Pancreas (tissue), 10 donors: ENCODE measurements around the gene MTRFR. TPM values are rescaled to one million over a fixed set of nuclear protein-coding genes. Genes with fewer than 3 reads are reported as not detected.

Experiments
- ATAC-seq, 4 donors: fragments of 200-7000 bp; cut with Tn5 transposase; one replicate each; pipeline versions ENCODE4 v1.8.0 to v1.9.1; 2020; ENCODE audit warnings: mild to moderate bottlenecking in 4 of 4, moderate library complexity in 4 of 4
- DNase-seq, 6 donors: peaks; one replicate each; pipeline ENCODE4 v3.0.0-alpha.2; 2020
- FAIRE-seq: peaks from 2 replicates; lab custom pipeline; 2012; peaks lifted over from hg19 to GRCh38; lab: Jason Lieb, UNC
- H3K27ac ChIP-seq, 4 donors: fragments of 200-600 bp; sonication (generic); 1 replicate in 3 of 4; 2 replicates in 1 of 4; pipeline versions ENCODE4 v1.5.0 to v1.8.0; 2020
- H3K27me3 ChIP-seq, 4 donors: fragments of 200-600 bp; one replicate each; pipeline ENCODE4 v1.8.0; 2021
- H3K36me3 ChIP-seq, 3 donors: fragments of 200-600 bp; sonication (generic) in 1 of 3; one replicate each; pipeline versions ENCODE4 v1.5.0 to v1.8.0; 2020 to 2021
- H3K4me1 ChIP-seq, 3 donors: fragments of 200-600 bp; one replicate each; pipeline ENCODE4 v1.8.0; 2021
- H3K4me3 ChIP-seq, 4 donors: fragments of 200-600 bp; sonication (generic) in 2 of 4; one replicate each; pipeline versions ENCODE4 v1.5.0 to v1.8.0; 2020 to 2021
- H3K9me3 ChIP-seq, 4 donors: fragments of 200-600 bp; one replicate each; pipeline ENCODE4 v1.8.0; 2021
- WGBS, 2 donors: extraction: QIAGEN DNeasy Blood & Tissue Kit; methylation state at CpG; one replicate each; pipeline ENCODE4 v1.1.7; 2013; 5-methylcytosine and 5-hydroxymethylcytosine counted together
- intact Hi-C, 3 donors: fragments of 100-400 bp; cut with DNase I; formaldehyde crosslinking; loops; one replicate each; pipeline versions ENCODE4 v1.11.1 to v1.14.2; 2022
- polyA plus RNA-seq, 2 donors: library from polyadenylated mRNA; stranded (reverse); fragments of 200-250 nt; gene quantifications; one replicate each; pipeline ENCODE4 v1.2.3, GENCODE V29; 2013
- total RNA-seq, 6 donors: library from RNA; stranded (reverse); fragmentation: NEBNext Ultra II Directional in 4 of 6; extraction: Animal tissue kit (Norgen Biotek cat#: 25700) in 4 of 6; gene quantifications; one replicate each; pipeline versions ENCODE4 v1.2.1 to v1.2.4, GENCODE V29; 2021 to 2023
- TF ChIP-seq, protein P1 (sequence below), 4 donors: fragments of 200-600 bp; sonication (generic) in 3 of 4; IDR thresholded peaks; one replicate each; pipeline versions ENCODE4 v1.5.0 to v1.8.0; 2021; ENCODE audit warnings: antibody characterized with exemption in 4 of 4
- donor health status: healthy with polysubstance abuse.
- donor health status: DM: no; HTN: no; CAD: no; lungs with moderate emphysema.
- donor health status: DM: no; HTN: no; CAD: no.
- donor health status: control.
- donor health status: control.
- donor health status: Bipolar disorder and iron deficiency.
- donor health status: DM: yes; HTN: yes; CAD: no.
- donor health status: DM: no; HTN: no; CAD: no.
- donor health status: DM: no; HTN: no; CAD: no.
- donor health status: DM: yes; HTN: yes; CAD: no.

Gene MTRFR
- total and polyA plus RNA-seq, 8 donors, result 2.9 to 8.4 (median 4.4) TPM

DNA sequence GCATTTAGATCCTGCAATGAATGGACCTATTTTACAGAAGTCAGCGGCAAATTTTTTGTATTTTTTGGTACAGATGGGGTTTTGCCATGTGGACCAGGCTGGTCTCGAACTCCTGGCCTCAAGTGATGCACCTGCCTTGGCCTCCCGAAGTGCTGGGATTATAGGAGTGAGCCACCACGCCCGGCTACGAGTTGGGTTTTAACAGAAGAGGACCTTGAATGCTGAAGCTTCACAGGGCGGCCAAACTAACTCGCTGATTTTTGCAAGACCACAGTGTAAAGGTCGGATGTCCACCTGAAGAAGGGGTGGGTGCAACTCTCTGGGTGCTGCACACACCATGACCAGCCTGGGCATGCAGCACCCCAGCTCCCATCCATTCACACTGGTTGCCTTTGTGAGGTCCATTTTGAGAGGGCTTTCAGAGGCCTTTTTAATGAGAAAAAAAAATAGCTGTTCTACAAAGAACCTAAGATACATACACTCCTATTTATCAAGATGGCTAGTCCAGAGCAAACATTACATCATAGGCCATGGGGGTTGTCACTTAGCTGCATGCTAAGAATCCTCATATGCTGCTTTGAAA, 60.0 kb downstream of the MTRFR start:
- TF ChIP-seq, protein P1, sequence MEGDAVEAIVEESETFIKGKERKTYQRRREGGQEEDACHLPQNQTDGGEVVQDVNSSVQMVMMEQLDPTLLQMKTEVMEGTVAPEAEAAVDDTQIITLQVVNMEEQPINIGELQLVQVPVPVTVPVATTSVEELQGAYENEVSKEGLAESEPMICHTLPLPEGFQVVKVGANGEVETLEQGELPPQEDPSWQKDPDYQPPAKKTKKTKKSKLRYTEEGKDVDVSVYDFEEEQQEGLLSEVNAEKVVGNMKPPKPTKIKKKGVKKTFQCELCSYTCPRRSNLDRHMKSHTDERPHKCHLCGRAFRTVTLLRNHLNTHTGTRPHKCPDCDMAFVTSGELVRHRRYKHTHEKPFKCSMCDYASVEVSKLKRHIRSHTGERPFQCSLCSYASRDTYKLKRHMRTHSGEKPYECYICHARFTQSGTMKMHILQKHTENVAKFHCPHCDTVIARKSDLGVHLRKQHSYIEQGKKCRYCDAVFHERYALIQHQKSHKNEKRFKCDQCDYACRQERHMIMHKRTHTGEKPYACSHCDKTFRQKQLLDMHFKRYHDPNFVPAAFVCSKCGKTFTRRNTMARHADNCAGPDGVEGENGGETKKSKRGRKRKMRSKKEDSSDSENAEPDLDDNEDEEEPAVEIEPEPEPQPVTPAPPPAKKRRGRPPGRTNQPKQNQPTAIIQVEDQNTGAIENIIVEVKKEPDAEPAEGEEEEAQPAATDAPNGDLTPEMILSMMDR (IDR thresholded peaks at IDR 0.05), result no peak
- no peak overlapping the region for H3K27ac ChIP-seq
- peak in 1 of 4 donors; percentile 44 for ATAC-seq
- FAIRE-seq, result no peak
- H3K4me3 ChIP-seq, result no peak overlapping the region
- WGBS, 2 donors, result 92 to 96% methylated on average over 9 of the region's 9 CpGs
- no peak for DNase-seq
- intact Hi-C loops, result no loop called here
- no peaks in the 10 kb centered on the region for H3K27me3 ChIP-seq
- no peaks in the 10 kb centered on the region for H3K4me1 ChIP-seq
- peaks cover 0 to 31% (median 5%) of the 10 kb centered on the region in 3 donors for H3K36me3 ChIP-seq
- H3K9me3 ChIP-seq, result no peaks in the 10 kb centered on the region

DNA sequence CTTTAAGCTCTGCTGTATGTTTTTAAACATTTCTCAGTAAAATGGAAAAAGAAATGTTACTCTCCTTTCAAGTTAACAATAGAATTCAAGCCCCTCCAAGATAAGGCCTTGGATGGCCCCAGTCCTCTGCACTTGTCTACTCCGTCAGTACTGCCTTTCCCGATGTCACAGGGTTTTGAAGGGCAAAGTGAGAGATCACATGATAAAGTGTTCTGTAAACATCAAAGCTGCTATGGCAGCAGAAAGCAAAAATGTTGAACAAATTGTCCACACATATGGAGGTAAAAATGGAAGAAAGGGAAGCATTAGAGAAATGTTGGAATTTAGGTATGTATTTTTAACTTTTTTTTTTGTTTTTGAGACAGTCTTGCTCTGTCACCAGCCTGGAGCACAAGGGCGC, 71.9 kb downstream of the MTRFR start:
- ATAC-seq (no peak), FAIRE-seq (no peak)
- WGBS, 2 donors, result 59 to 60% methylated on average over 3 of the region's 3 CpGs

DNA sequence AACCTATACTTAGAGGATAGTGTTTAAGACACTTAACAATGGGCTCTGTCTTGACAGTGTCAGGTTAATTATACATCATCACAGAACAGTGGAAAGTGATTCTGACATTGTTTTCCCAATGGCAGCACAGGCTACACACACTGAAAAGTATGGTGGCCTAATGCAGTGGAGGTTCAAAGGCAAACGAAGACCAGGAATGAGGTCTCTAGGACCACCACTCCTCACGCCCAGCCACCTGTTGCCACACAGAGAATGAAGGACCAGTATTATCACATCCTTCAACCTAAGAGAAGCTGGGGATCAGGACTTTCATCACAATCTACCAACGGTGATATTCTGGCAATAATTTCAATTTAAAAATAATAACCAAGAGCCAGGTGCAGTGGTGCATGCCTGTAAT, 73.0 kb downstream of the MTRFR start:
- no peaks in the 10 kb centered on the region for H3K27me3 ChIP-seq
- H3K4me3 ChIP-seq, result no peak overlapping the region
- H3K4me1 ChIP-seq, result no peaks in the 10 kb centered on the region
- WGBS, 2 donors, result 89 to 92% methylated on average over 3 of the region's 3 CpGs
- no peak overlapping the region for H3K27ac ChIP-seq
- no peaks in the 10 kb centered on the region for H3K9me3 ChIP-seq
- DNase-seq (no peak), ATAC-seq (no peak), FAIRE-seq (no peak)
- H3K36me3 ChIP-seq, result peaks cover 7 to 65% (median 18%) of the 10 kb centered on the region in 3 donors
- intact Hi-C loops, result no loop called here
- TF ChIP-seq, protein P1 (IDR thresholded peaks at IDR 0.05), result no peak

More for the DNA sequence above, 71.9 kb downstream of the MTRFR start:
- Histone ChIP-seq H3K36me3 (peaks cover 4 to 64% (median 14%) of the 10 kb centered on the region in 3 donors), H3K27me3 (no peaks in the 10 kb centered on the region), H3K9me3 (no peaks in the 10 kb centered on the region), H3K4me3 (no peak overlapping the region), H3K4me1 (no peaks in the 10 kb centered on the region), H3K27ac (no peak overlapping the region)
- TF ChIP-seq, protein P1 (IDR thresholded peaks at IDR 0.05), result no peak
- DNase-seq, result no peak
- intact Hi-C loops, result no loop called here

Other genes with a start within 250 kb of the MTRFR start
- gene PITPNM2, start 82.3 kb upstream of the MTRFR start, total RNA-seq, result 1 to 10 TPM; 4.4 to 9.8 (median 5.6) TPM
- 10 to 100 TPM in 1 of 2 donors, 1 to 10 TPM in 1; 8.2 to 13.2 TPM for gene PITPNM2, start 82.3 kb upstream of the MTRFR start, polyA plus RNA-seq
- 10 to 100 TPM in 3 of 6 donors, 1 to 10 TPM in 3; 4.8 to 13.4 (median 9.5) TPM for gene MPHOSPH9, start 295 bp upstream of the MTRFR start, total RNA-seq
- 1 to 10 TPM; 3.3 to 5.7 TPM for gene MPHOSPH9, start 295 bp upstream of the MTRFR start, polyA plus RNA-seq
- 10 to 100 TPM; 17.3 to 50.0 (median 23.9) TPM for gene CDK2AP1, start 38.4 kb downstream of the MTRFR start, total RNA-seq
- 10 to 100 TPM; 65.0 to 84.0 TPM for gene CDK2AP1, start 38.4 kb downstream of the MTRFR start, polyA plus RNA-seq
- gene SBNO1, start 131.4 kb downstream of the MTRFR start, total RNA-seq, result 10 to 100 TPM in 3 of 6 donors, 1 to 10 TPM in 3; 7.9 to 16.3 (median 10.5) TPM
- 1 to 10 TPM; 2.6 to 4.2 TPM for gene SBNO1, start 131.4 kb downstream of the MTRFR start, polyA plus RNA-seq
- gene KMT5A, start 150.7 kb downstream of the MTRFR start, total RNA-seq, result 10 to 100 TPM; 13.7 to 27.9 (median 18.8) TPM
- 10 to 100 TPM; 34.8 to 41.9 TPM for gene KMT5A, start 150.7 kb downstream of the MTRFR start, polyA plus RNA-seq
- gene RILPL2, start 203.2 kb downstream of the MTRFR start, total RNA-seq, result 1 to 10 TPM in 4 of 6 donors, under 1 TPM in 2; 0.83 to 1.9 (median 1.1) TPM
- 1 to 10 TPM; 1.7 to 2.1 TPM for gene RILPL2, start 203.2 kb downstream of the MTRFR start, polyA plus RNA-seq
- gene SNRNP35, start 224.7 kb downstream of the MTRFR start, total RNA-seq, result 10 to 100 TPM in 1 of 6 donors, 1 to 10 TPM in 5; 6.2 to 13.9 (median 8.3) TPM
- gene SNRNP35, start 224.7 kb downstream of the MTRFR start, polyA plus RNA-seq, result 10 to 100 TPM; 53.0 to 59.4 TPM